WTC11 (cell line): ENCODE results near the gene MRPS11.

Experiments
- ATF2 ChIP-seq: sonication (generic); formaldehyde crosslinking; IDR thresholded peaks from 2 replicates; pipeline ENCODE4 v1.8.1; 2022; ENCODE audit warnings: low read depth, missing genetic modification reagents, borderline replicate concordance
- CTCF ChIP-seq: fragments of 200-600 bp; IDR thresholded peaks from 2 replicates; pipeline ENCODE4 v1.8.0; 2022; ENCODE audit warnings: antibody characterized with exemption
- E2F5 ChIP-seq: sonication (generic); formaldehyde crosslinking; IDR thresholded peaks from 2 replicates; pipeline ENCODE4 v1.8.1; 2022; ENCODE audit warnings: mild to moderate bottlenecking, moderate library complexity, missing genetic modification reagents
- ELF4 ChIP-seq: sonication (generic); formaldehyde crosslinking; IDR thresholded peaks from 2 replicates; pipeline ENCODE4 v1.8.1; 2022; ENCODE audit warnings: low read depth, mild to moderate bottlenecking, moderate library complexity, missing genetic modification reagents
- FOXP1 ChIP-seq: sonication (generic); formaldehyde crosslinking; IDR thresholded peaks from 2 replicates; pipeline ENCODE4 v1.8.0; 2022; ENCODE audit warnings: missing genetic modification reagents, mild to moderate bottlenecking, moderate library complexity, borderline replicate concordance
- IRF2 ChIP-seq: sonication (generic); formaldehyde crosslinking; IDR thresholded peaks from 2 replicates; pipeline ENCODE4 v1.8.0; 2022; ENCODE audit warnings: low read depth, missing genetic modification reagents, borderline replicate concordance
- MLX ChIP-seq: sonication (generic); formaldehyde crosslinking; IDR thresholded peaks from 2 replicates; pipeline ENCODE4 v1.8.1; 2023; ENCODE audit warnings: mild to moderate bottlenecking, missing genetic modification reagents, moderate library complexity
- MXD4 ChIP-seq: fragments of 250-450 bp; sonication (Bioruptor Pico); IDR thresholded peaks from 2 replicates; pipeline ENCODE4 v1.8.0; 2021; ENCODE audit warnings: mild to moderate bottlenecking, moderate library complexity, borderline replicate concordance
- NR3C1 ChIP-seq: sonication (generic); formaldehyde crosslinking; conservative IDR thresholded peaks from 2 replicates; pipeline ENCODE4 v1.8.1; 2023; ENCODE audit warnings: low read depth, mild to moderate bottlenecking, missing genetic modification reagents
- RORB ChIP-seq: fragments of 250-450 bp; sonication (Bioruptor Pico); IDR thresholded peaks from 2 replicates; pipeline ENCODE4 v1.9.0; 2021; ENCODE audit warnings: mild to moderate bottlenecking
- STAT6 ChIP-seq: sonication (generic); formaldehyde crosslinking; conservative IDR thresholded peaks from 2 replicates; pipeline ENCODE4 v1.8.1; 2023; ENCODE audit warnings: mild to moderate bottlenecking, low read depth, missing genetic modification reagents, moderate library complexity
- ZNF317 ChIP-seq: sonication (generic); formaldehyde crosslinking; IDR thresholded peaks from 2 replicates; pipeline ENCODE4 v1.8.1; 2023; ENCODE audit warnings: low read depth, mild to moderate bottlenecking, moderate library complexity, missing genetic modification reagents, borderline replicate concordance

GRCh38 chr15:88509321-88509720 is 41.8 kb downstream of the MRPS11 start:
- TF ChIP-seq CTCF (no peak), FOXP1 (no peak), ATF2 (CRISPR knock-in tag) (no peak), ELF4 (no peak), MLX (CRISPR knock-in tag) (no peak), RORB (CRISPR knock-in tag) (no peak), ZNF317 (no peak), STAT6 (no peak), MXD4 (no peak), IRF2 (CRISPR knock-in tag) (no peak), E2F5 (CRISPR knock-in tag) (no peak), NR3C1 (no peak)
